MM.1S (cell line): Measurements from ENCODE around the gene PASK.

Experiments used
- DNase-seq: peaks from one replicate; pipeline ENCODE4 v3.0.0-alpha.2; 2015
- H2AFZ ChIP-seq: fragments of 300-600 bp; sonication (generic); 2 replicates; pipeline ENCODE4 v1.6.0; 2016; ENCODE audit warnings: antibody characterized with exemption, low read length
- H3F3A ChIP-seq: fragments of 300-600 bp; sonication (generic); 2 replicates; pipeline ENCODE4 v1.6.1; 2016; ENCODE audit warnings: mild to moderate bottlenecking, antibody characterized with exemption, low read length, moderate library complexity, mixed read lengths; ENCODE audit not compliant: insufficient read depth
- H3K27ac ChIP-seq: fragments of 300-600 bp; sonication (generic); 2 replicates; pipeline ENCODE4 v1.5.1; 2016; ENCODE audit warnings: mild to moderate bottlenecking, low read length
- H3K27me3 ChIP-seq: fragments of 300-600 bp; sonication (generic); replicated peaks from 2 replicates; pipeline ENCODE4 v1.6.0; 2016; ENCODE audit warnings: low read length; ENCODE audit not compliant: insufficient read depth
- H3K36me3 ChIP-seq: fragments of 300-600 bp; sonication (generic); replicated peaks from 2 replicates; pipeline ENCODE4 v1.6.1; 2016; ENCODE audit warnings: mild to moderate bottlenecking, low read length, mixed read lengths; ENCODE audit not compliant: insufficient read depth
- H3K4me1 ChIP-seq: fragments of 300-600 bp; sonication (generic); 2 replicates; pipeline ENCODE4 v1.6.1; 2016; ENCODE audit warnings: low read length, mixed read lengths
- H3K4me2 ChIP-seq: fragments of 300-600 bp; sonication (generic); 2 replicates; pipeline ENCODE4 v1.6.0; 2016; ENCODE audit warnings: low read depth, low read length
- H3K4me3 ChIP-seq: fragments of 300-600 bp; sonication (generic); 2 replicates; pipeline ENCODE4 v1.5.1; 2016; ENCODE audit warnings: low read length, mixed read lengths
- H3K79me2 ChIP-seq: fragments of 300-600 bp; sonication (generic); 2 replicates; pipeline ENCODE4 v1.6.1; 2016; ENCODE audit warnings: mixed run types, low read length, mixed read lengths
- H3K9ac ChIP-seq: fragments of 300-600 bp; sonication (generic); 2 replicates; pipeline ENCODE4 v1.6.1; 2016; ENCODE audit warnings: low read length, mixed read lengths
- H3K9me2 ChIP-seq: fragments of 300-600 bp; sonication (generic); replicated peaks from 2 replicates; pipeline ENCODE4 v1.6.1; 2016; ENCODE audit warnings: mild to moderate bottlenecking, low read length, mixed read lengths; ENCODE audit not compliant: insufficient read depth
- H3K9me3 ChIP-seq: fragments of 300-600 bp; sonication (generic); replicated peaks from 2 replicates; pipeline ENCODE4 v1.6.1; 2016; ENCODE audit warnings: mild to moderate bottlenecking, low read length, mixed read lengths; ENCODE audit not compliant: insufficient read depth
- H4K20me1 ChIP-seq: fragments of 300-600 bp; sonication (generic); 2 replicates; pipeline ENCODE4 v1.6.1; 2016; ENCODE audit warnings: mild to moderate bottlenecking, low read length, moderate library complexity, mixed read lengths; ENCODE audit not compliant: insufficient read depth
- CTCF ChIP-seq: fragments of 300-600 bp; sonication (generic); IDR thresholded peaks from 2 replicates; pipeline ENCODE4 v1.5.1; 2016; ENCODE audit warnings: antibody characterized with exemption, low read length, mixed read lengths
- EZH2 ChIP-seq: fragments of 300-600 bp; sonication (generic); optimal IDR thresholded peaks from 2 replicates; pipeline ENCODE3; 2017; ENCODE audit warnings: low read depth, mild to moderate bottlenecking, antibody characterized with exemption, low read length, mixed read lengths
- EZH2phosphoT487 ChIP-seq: fragments of 300-600 bp; sonication (generic); IDR thresholded peaks from 2 replicates; pipeline ENCODE4 v1.6.1; 2018; ENCODE audit warnings: antibody characterized with exemption, low read length

PASK gene

GRCh38 chr2:241195506-241196130 is 46.3 kb upstream of the PASK start:
- no peak for DNase-seq
- H3K4me2 ChIP-seq, result no peak overlapping the region
- no peaks in the 10 kb centered on the region for H3F3A ChIP-seq
- H3K4me3 ChIP-seq, result no peak overlapping the region
- TF ChIP-seq EZH2phosphoT487 (no peak), EZH2 (no peak), CTCF (no peak)
- H3K36me3 ChIP-seq, result no peaks in the 10 kb centered on the region
- no peak overlapping the region for H3K27ac ChIP-seq
- no peaks in the 10 kb centered on the region for H3K79me2 ChIP-seq
- no peak overlapping the region for H3K9ac ChIP-seq
- H3K9me3 ChIP-seq, result no peaks in the 10 kb centered on the region
- no peaks in the 10 kb centered on the region for H3K9me2 ChIP-seq
- H4K20me1 ChIP-seq, result no peaks in the 10 kb centered on the region
- no peaks in the 10 kb centered on the region; the same call in none of the 2 replicates for H3K27me3 ChIP-seq
- no peaks in the 10 kb centered on the region for H3K4me1 ChIP-seq
- H2AFZ ChIP-seq, result no peak overlapping the region

GRCh38 chr2:241194811-241195210 is 45.5 kb upstream of the PASK start:
- no peaks in the 10 kb centered on the region for H3K4me1 ChIP-seq
- no peaks in the 10 kb centered on the region for H4K20me1 ChIP-seq
- no peak overlapping the region for H2AFZ ChIP-seq
- TF ChIP-seq CTCF, result no peak
- no peak for TF ChIP-seq EZH2
- TF ChIP-seq EZH2phosphoT487, result no peak
- DNase-seq, result no peak
- H3K79me2 ChIP-seq, result no peaks in the 10 kb centered on the region
- H3K9ac ChIP-seq, result no peak overlapping the region
- H3F3A ChIP-seq, result no peaks in the 10 kb centered on the region
- no peak overlapping the region for H3K27ac ChIP-seq
- no peaks in the 10 kb centered on the region for H3K9me3 ChIP-seq
- H3K36me3 ChIP-seq, result no peaks in the 10 kb centered on the region
- H3K4me2 ChIP-seq, result no peak overlapping the region
- H3K27me3 ChIP-seq, result no peaks in the 10 kb centered on the region; the same call in none of the 2 replicates
- H3K9me2 ChIP-seq, result no peaks in the 10 kb centered on the region
- H3K4me3 ChIP-seq, result no peak overlapping the region

- H3K27me3 ChIP-seq, result no peaks in the 10 kb centered on the region; the same call in none of the 2 replicates
- H3K9ac ChIP-seq, result no peak overlapping the region
- H3K9me3 ChIP-seq, result no peaks in the 10 kb centered on the region
- no peaks in the 10 kb centered on the region for H3K79me2 ChIP-seq
- no peaks in the 10 kb centered on the region for H4K20me1 ChIP-seq
- no peak overlapping the region for H3K27ac ChIP-seq
- no peaks in the 10 kb centered on the region for H3K9me2 ChIP-seq
- no peaks in the 10 kb centered on the region for H3K4me1 ChIP-seq
- H3F3A ChIP-seq, result no peaks in the 10 kb centered on the region
- H3K4me3 ChIP-seq, result no peak overlapping the region
- no peaks in the 10 kb centered on the region for H3K36me3 ChIP-seq
- H3K4me2 ChIP-seq, result no peak overlapping the region
- no peak overlapping the region for H2AFZ ChIP-seq
- DNase-seq, result no peak
- TF ChIP-seq EZH2 (no peak), EZH2phosphoT487 (no peak), CTCF (no peak)
These were observed 44.0 kb upstream of the PASK start for GRCh38 chr2:241193271-241193670.
